GM12878 (cell line): ENCODE measurements around the gene CFAP410.

Experiments
- BHLHE40 ChIP-seq, 2 experiments: fragments of 450-650 bp in 1 of 2; IDR thresholded peaks; 2 replicates each; pipeline ENCODE4 v1.6.1; 2011 to 2017; ENCODE audit warnings: low read depth in 2 of 2, borderline replicate concordance in 1 of 2, improper control_type of control experiment in 1 of 2, low read length in 1 of 2, mild to moderate bottlenecking in 1 of 2
- NBN ChIP-seq: fragments of 450-650 bp; IDR thresholded peaks from 2 replicates; pipeline ENCODE4 v1.6.1; 2016
- POLR2AphosphoS5 ChIP-seq: IDR thresholded peaks from 2 replicates; pipeline ENCODE4 v1.6.1; 2011; ENCODE audit warnings: mild to moderate bottlenecking, low read length, inconsistent platforms

- TF ChIP-seq NBN (no peak), POLR2AphosphoS5 (no peak), BHLHE40 (IDR thresholded peaks at IDR 0.05; ENCODE audit: borderline replicate concordance in 1 of 2, low read depth in 2 of 2, low read length in 1 of 2) (no peak)
Measured at GRCh38 chr21:44295646-44296045, 43.5 kb downstream of the CFAP410 start.
